IPS-20b (cell line): ENCODE measurements around the gene NCR2.

Source experiments
- H3K27ac ChIP-seq: one replicate; pipeline ENCODE4 v1.5.1; 2013; ENCODE audit warnings: low read length
- H3K27me3 ChIP-seq: 2 replicates; pipeline ENCODE4 v1.6.1; 2013; ENCODE audit warnings: mild to moderate bottlenecking, low read length, inconsistent platforms; ENCODE audit not compliant: insufficient read depth
- H3K36me3 ChIP-seq: 2 replicates; pipeline ENCODE4 v1.6.1; 2013; ENCODE audit warnings: low read depth, mild to moderate bottlenecking, inconsistent platforms, low read length, moderate library complexity; ENCODE audit not compliant: insufficient read depth
- H3K4me1 ChIP-seq: 2 replicates; pipeline ENCODE4 v1.6.1; 2013; ENCODE audit warnings: mild to moderate bottlenecking, control low read depth, inconsistent platforms, low read length, moderate library complexity; ENCODE audit not compliant: insufficient read depth
- H3K4me3 ChIP-seq: 2 replicates; pipeline ENCODE4 v1.5.1; 2013; ENCODE audit warnings: mild to moderate bottlenecking, low read length, inconsistent platforms
- H3K9ac ChIP-seq: 2 replicates; pipeline ENCODE4 v1.6.1; 2013; ENCODE audit warnings: low read depth, mild to moderate bottlenecking, inconsistent platforms, low read length, moderate library complexity
- H3K9me3 ChIP-seq: 2 replicates; pipeline ENCODE4 v1.6.1; 2013; ENCODE audit warnings: mild to moderate bottlenecking, low read depth, low read length, inconsistent platforms; ENCODE audit not compliant: insufficient read depth

The NCR2 gene

DNA sequence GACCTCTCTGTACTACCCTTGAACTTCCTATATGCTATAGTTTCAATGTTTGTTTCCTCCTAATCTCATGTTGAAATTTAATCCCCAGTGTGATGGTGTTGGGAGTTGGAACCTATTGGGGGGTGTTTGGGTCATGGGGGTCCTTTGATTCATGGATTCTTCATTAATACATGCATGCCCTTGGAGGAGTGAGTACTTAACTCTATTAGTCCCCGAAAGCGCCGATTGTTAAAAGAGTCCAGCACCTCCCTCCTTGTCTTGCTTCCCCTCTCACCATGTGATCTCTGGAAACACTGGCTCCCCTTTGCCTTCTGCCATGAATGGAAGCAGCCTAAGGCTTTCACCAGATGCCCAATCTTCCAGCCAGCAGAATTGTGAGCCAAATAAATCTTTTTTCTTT lies 31.7 kb downstream of the NCR2 start:
- Histone ChIP-seq H3K27ac (no peak overlapping the region), H3K9ac (no peak overlapping the region), H3K4me3 (no peak overlapping the region), H3K4me1 (no peaks in the 10 kb centered on the region), H3K9me3 (peaks cover 4% of the 10 kb centered on the region; the same call in 1 of the 2 replicates), H3K27me3 (peaks cover 72% of the 10 kb centered on the region), H3K36me3 (no peaks in the 10 kb centered on the region)

DNA sequence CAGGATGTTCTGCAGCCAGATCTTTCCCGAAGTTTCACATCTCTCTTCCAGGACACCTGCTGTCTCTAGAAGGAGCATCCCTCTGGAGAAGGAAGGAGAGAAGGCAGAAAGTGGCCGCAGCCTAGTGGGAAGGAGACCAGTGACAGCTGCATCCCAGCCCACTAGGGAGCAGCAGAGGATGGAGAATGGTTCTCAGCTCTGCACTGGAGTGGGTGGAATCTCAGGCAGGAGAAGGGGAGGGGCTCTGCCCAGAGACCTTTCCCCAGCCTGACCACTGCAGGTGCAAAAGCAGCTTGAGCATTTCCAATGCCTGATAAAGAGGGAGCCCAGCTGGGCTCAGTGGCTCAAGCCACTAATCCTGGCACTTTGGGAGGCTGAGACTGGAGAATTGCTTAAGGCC lies 32.3 kb downstream of the NCR2 start:
- Histone ChIP-seq H3K27me3 (peaks cover 79% of the 10 kb centered on the region), H3K9me3 (no peaks in the 10 kb centered on the region), H3K4me3 (no peak overlapping the region), H3K27ac (no peak overlapping the region), H3K36me3 (no peaks in the 10 kb centered on the region), H3K4me1 (peaks cover 5% of the 10 kb centered on the region; the same call in 1 of the 2 replicates), H3K9ac (no peak overlapping the region)

DNA sequence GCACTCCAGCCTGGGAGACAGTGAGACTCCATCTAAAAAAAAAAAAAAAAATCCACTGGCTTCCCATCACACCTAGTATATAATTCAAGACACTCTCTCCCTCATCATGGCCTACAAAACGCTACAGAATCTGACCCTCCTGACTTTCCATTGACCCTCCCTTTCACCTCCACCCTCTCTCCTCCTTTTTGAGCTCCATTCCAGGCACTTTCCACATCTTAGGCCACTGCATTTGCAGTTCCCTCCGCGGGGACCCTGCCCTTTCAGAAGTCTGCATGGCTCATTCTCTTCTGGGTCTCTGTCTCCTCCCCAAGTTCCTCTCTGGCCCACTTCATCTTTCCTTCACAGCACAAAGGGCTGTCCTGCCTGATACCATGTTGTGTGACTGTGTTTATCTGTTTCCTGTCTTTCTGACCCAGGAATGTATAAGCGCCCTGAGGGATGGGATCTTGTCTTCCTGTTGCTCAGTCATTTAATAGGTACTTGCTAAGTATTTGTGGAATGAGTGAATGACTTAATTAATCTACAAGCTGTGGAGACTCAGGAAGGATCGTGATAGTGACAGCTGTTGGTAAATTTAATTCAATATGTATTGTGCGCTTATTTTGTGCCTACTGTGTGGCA lies 35.2 kb downstream of the NCR2 start:
- Histone ChIP-seq H3K4me3 (no peak overlapping the region; the same call in 1 of the 2 replicates), H3K9ac (no peak overlapping the region), H3K4me1 (peaks cover 11% of the 10 kb centered on the region; the same call in 1 of the 2 replicates), H3K9me3 (no peaks in the 10 kb centered on the region), H3K27ac (no peak overlapping the region), H3K27me3 (peaks cover 99% of the 10 kb centered on the region), H3K36me3 (no peaks in the 10 kb centered on the region)

DNA sequence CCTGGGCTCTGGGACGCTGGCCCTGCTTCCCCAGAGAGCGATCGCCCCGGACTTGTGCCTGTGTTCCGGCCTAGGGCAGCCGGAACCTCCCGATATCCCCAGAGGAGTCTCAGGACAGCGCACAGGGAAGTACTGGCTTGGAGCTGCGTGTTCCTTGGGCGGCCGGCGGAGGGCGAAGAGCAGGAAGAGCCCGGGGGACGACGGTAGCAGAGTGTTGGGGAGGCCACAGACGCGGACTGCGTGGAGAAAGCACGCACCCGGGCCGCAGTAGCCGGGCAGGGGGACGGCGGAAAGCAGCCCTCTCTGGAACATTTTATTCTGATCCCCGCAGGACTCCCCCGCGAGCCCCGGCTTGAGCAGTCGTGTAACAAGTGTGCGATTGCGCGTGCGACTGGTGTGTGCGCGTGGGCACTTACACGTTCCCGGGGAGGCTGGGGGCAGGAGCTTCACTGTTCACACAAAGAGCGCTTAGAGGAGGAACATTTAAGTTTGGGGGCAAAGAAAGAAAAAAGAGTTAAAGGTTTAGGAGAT lies 36.1 kb downstream of the NCR2 start:
- H3K4me1 ChIP-seq: peaks cover 16% of the 10 kb centered on the region; the same call in 1 of the 2 replicates
- no peaks in the 10 kb centered on the region for H3K36me3 ChIP-seq
- peak overlapping the region; percentile 53 for H3K4me3 ChIP-seq
- H3K9ac ChIP-seq: no peak overlapping the region
- no peaks in the 10 kb centered on the region for H3K9me3 ChIP-seq
- no peak overlapping the region for H3K27ac ChIP-seq
- peaks cover 99% of the 10 kb centered on the region for H3K27me3 ChIP-seq

DNA sequence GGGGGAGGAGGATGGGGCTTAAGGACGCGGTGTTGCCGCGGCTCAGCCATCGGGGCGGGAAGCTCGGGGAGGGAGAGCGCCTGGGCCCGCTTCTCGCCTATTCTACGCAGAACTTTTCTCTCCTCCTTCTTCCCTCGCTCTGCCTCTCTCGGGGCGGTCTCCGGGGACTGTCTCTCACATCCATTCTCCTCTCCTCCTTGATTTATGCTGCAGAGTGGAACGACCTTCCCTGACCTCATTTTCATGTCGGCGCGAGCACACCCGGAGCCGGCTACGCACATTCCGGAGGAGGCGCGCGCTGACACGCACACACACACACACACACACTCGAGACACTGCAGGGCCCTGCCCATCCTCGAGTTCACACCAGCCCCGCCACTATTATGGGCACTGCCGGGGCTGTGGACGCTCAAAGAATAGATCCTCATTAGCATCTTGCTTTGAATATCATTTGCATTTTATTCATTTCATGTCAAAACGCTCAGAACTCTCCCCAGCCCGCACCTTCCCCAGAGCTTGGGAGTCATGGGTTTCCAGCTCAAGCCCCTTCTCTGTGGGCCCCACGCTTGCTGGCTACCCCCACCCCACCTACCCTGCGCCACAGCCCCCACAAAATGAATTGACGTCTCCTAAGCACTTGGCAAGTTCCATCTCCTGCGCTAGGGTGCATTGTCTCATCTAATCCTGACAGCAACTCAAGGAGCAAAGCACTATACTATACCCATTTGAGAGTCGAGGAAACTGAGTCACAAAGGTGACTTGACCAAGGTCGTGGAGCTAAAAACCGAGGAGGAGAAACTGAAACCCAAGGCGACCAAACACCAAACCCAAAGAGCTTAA lies 36.8 kb downstream of the NCR2 start:
- H3K27ac ChIP-seq: no peak overlapping the region
- H3K27me3 ChIP-seq: peaks cover 99% of the 10 kb centered on the region
- H3K4me3 ChIP-seq: peak overlapping the region; percentile 53; the same call in 1 of the 2 replicates
- peaks cover 16% of the 10 kb centered on the region; the same call in 1 of the 2 replicates for H3K4me1 ChIP-seq
- H3K9me3 ChIP-seq: no peaks in the 10 kb centered on the region
- H3K9ac ChIP-seq: no peak overlapping the region
- H3K36me3 ChIP-seq: no peaks in the 10 kb centered on the region

DNA sequence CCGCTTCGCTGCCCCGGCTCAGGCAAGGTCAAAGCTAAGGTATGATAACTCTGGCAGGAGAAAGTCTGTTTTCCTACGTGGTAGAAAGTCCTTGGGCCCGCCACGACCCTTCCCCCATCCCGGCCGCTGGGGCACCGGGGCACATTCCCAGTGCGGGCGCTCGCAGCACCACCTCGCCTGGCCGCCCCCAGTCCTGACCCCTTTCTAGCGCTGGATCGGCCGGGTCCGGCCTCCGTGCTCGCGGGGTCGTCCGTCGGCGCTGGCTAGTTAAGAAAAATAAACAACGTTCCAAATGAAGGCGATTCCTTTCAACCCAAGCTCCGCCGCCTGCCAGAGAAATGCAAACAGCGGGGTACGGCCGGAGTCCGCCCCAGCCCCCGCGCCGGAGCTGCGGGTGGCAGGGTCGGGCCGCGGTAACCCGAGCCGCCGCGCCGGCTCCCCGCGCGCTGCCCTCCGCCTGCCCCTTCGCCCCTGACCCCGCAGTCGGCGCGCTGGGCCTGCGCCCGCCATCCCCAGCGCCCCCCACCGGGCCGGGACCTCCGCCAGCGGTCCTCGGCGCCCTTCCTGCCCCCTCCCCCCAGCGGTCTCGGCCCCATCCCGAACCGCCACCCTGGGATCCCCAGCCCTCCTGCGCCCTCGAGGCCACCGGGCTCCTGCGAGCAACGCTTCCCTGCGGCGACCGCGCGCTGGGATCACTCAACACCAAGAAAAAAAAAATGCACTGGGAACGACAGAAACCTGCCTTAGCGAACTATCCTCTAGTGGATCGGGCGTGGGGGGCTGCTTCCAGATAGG lies 37.6 kb downstream of the NCR2 start:
- no peaks in the 10 kb centered on the region for H3K36me3 ChIP-seq
- peaks cover 100% of the 10 kb centered on the region for H3K27me3 ChIP-seq
- no peak overlapping the region for H3K9ac ChIP-seq
- no peak overlapping the region for H3K27ac ChIP-seq
- H3K9me3 ChIP-seq: no peaks in the 10 kb centered on the region
- H3K4me3 ChIP-seq: peak overlapping the region; percentile 53; the same call in 1 of the 2 replicates
- H3K4me1 ChIP-seq: peaks cover 16% of the 10 kb centered on the region; the same call in 1 of the 2 replicates

DNA sequence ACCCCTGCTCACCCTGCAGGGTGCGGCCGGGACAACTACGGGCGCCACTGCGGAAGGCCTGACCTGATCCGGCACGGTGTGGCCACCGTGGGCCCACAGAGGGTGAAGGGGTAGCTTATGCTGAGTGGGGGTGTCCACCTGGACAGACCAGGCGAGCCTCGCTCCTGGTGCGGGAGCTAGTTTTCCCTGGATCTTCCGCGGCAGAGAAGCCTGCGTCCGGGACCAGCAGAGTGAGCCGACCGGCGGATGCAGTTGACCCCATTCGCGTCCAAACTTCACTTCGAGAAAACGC lies 38.2 kb downstream of the NCR2 start:
- Histone ChIP-seq H3K27me3 (peaks cover 100% of the 10 kb centered on the region), H3K9me3 (no peaks in the 10 kb centered on the region)

DNA sequence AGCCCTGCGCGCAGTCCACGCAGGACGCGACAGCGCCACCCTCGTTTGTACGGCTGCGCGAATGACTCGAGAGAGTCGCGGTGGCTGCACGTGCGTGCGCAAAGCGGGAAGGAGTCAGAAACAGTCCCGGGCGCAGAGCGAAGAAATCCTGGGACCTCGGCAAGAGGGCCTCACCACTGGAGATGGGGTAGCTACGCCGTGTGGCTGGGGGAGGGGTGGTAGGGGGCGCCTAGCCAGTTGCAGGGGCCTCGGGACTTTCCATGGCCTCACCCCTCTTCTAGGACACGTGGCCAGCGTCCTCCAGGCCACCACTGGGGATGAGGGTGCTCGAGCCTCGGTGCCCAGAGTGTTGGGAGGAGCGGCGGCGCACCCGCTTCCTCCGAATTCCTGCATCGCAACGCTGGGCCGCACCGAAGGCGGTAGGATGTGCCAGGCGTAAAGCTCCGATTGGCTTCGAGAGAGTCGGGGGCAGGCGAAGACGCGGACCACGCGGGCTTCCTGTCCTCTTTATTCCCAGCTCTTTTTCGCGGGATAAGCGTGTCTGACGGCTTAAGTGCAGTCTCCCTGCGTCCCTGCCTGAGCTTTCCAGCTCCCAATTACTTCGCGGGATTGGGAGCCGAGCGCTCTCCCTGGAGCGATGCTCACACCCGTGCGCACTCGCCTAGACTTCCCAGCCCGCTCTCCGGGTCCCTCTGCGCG lies 38.7 kb downstream of the NCR2 start:
- peaks cover 100% of the 10 kb centered on the region for H3K27me3 ChIP-seq
- H3K36me3 ChIP-seq: no peaks in the 10 kb centered on the region
- H3K27ac ChIP-seq: no peak overlapping the region
- H3K9ac ChIP-seq: no peak overlapping the region
- H3K9me3 ChIP-seq: no peaks in the 10 kb centered on the region
- H3K4me1 ChIP-seq: peaks cover 16% of the 10 kb centered on the region; the same call in 1 of the 2 replicates
- H3K4me3 ChIP-seq: peak overlapping the region; percentile 49; the same call in 1 of the 2 replicates

More for the DNA sequence above, 38.2 kb downstream of the NCR2 start:
- H3K4me1 ChIP-seq: peaks cover 16% of the 10 kb centered on the region; the same call in 1 of the 2 replicates
- no peak overlapping the region for H3K27ac ChIP-seq
- H3K36me3 ChIP-seq: no peaks in the 10 kb centered on the region
- peak overlapping the region; percentile 49; the same call in 1 of the 2 replicates for H3K4me3 ChIP-seq
- H3K9ac ChIP-seq: no peak overlapping the region

DNA sequence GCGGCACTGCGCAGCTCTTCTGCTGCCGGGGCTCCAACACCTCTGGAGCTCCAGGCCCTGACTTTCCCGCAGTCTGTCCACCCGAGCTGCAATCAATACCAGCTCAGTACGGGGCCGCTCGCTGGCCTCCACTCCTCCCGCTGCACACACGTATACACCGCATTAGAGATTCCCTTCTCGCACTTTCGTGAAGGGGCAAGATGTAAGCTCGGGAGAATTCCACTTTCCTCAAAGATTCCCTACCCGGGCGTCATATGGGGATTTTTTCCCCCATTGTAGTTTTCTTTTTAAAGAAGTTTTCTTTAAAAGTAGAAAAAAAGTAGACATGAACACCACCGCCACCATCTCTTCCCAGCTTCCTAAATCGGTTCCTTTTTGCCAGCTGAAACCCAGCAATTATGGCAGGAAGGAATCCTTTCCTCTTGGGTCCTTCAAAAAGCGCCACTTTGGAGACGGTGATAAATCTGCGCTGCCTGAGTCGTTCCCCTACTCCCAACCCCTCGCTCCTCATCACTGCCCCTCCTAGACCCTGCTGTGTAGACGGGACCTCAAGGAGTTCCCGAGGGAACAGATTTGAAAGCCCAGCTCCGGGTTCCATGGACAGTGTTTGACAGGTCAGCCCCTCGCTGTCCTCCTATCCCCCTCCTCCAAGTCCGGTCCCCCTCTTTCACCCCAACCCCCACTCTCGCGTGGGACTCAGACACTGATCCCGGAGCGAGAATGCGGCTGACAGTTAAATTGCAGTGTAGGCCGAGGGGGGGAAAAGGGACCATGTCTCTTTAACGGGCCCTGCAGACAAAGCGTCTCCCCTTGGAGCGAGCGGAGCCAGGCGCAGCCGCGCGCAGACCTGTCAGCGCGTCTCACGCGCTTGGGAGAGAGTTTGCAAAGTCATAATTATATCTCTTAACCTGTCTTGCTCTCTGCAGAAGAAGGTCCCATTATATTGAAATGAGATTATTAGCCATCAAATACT lies 39.5 kb downstream of the NCR2 start:
- Histone ChIP-seq H3K27ac (no peak overlapping the region), H3K4me3 (peak overlapping the region; percentile 49; the same call in 1 of the 2 replicates), H3K36me3 (no peaks in the 10 kb centered on the region), H3K4me1 (peaks cover 16% of the 10 kb centered on the region; the same call in 1 of the 2 replicates), H3K9ac (no peak overlapping the region), H3K9me3 (no peaks in the 10 kb centered on the region), H3K27me3 (peaks cover 100% of the 10 kb centered on the region)

DNA sequence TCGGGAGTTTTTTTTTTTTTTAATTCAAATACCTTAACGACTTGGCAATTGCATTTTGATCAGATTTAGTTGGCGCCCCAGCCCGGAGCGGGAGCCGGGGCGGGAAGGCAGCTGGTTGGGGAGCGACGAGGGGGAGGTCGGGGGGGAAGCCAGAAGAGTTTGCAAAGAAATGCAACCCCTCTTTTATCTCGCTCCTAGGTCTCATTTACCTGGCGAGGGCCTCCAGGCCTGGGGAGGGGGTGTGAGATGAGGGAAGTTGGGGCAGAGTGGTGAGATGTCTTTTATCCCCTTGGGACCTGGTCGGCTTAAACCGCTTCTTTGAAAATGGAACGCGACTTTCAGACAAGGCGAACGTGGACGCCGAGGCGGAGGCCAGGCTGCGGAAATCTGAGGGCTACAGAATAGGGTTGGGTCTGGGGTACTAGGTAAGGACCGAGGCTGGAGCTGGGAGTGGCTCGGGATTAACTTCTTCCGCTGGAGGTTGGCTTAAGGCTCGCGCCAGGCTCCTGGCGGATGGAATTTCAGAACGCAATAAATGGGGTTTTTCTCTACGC lies 40.3 kb downstream of the NCR2 start:
- Histone ChIP-seq H3K27me3 (peaks cover 99% of the 10 kb centered on the region), H3K4me1 (peaks cover 16% of the 10 kb centered on the region; the same call in 1 of the 2 replicates), H3K4me3 (peak overlapping the region; percentile 45; the same call in 1 of the 2 replicates), H3K9me3 (no peaks in the 10 kb centered on the region), H3K9ac (no peak overlapping the region), H3K36me3 (no peaks in the 10 kb centered on the region), H3K27ac (no peak overlapping the region)
